Memory B cell (primary cell): ENCODE results near the gene LNPEP.
A peak's percentile ranks its signal among the peaks of the same experiment; 100 is the strongest.

Source experiments
- ATAC-seq: fragments of 150-1000 bp; cut with Tn5 transposase; 2 replicates; pipeline ENCODE4 v1.10.0; 2021; ENCODE audit warnings: low read depth, mild to moderate bottlenecking, moderate library complexity
- DNase-seq, 2 donors: peaks; one replicate each; pipeline ENCODE4 v3.0.0; 2022; ENCODE audit warnings: low spot score in 2 of 2
- H3K27ac Mint-ChIP-seq: one replicate; pipeline ENCODE4 v1.8.0; 2022; ENCODE audit warnings: mild to moderate bottlenecking, moderate library complexity, mixed read lengths
- H3K27me3 Mint-ChIP-seq: one replicate; pipeline ENCODE4 v1.8.0; 2022; ENCODE audit warnings: mixed read lengths
- H3K36me3 Mint-ChIP-seq: one replicate; pipeline ENCODE4 v1.8.0; 2022; ENCODE audit warnings: mild to moderate bottlenecking, mixed read lengths
- H3K4me1 Mint-ChIP-seq: one replicate; pipeline ENCODE4 v1.8.0; 2022; ENCODE audit warnings: mixed read lengths
- H3K4me3 Mint-ChIP-seq: one replicate; pipeline ENCODE4 v1.8.0; 2022; ENCODE audit warnings: mild to moderate bottlenecking, moderate library complexity, mixed read lengths
- H3K9me3 Mint-ChIP-seq: one replicate; pipeline ENCODE4 v1.8.0; 2022; ENCODE audit warnings: mixed read lengths

LNPEP gene

DNA sequence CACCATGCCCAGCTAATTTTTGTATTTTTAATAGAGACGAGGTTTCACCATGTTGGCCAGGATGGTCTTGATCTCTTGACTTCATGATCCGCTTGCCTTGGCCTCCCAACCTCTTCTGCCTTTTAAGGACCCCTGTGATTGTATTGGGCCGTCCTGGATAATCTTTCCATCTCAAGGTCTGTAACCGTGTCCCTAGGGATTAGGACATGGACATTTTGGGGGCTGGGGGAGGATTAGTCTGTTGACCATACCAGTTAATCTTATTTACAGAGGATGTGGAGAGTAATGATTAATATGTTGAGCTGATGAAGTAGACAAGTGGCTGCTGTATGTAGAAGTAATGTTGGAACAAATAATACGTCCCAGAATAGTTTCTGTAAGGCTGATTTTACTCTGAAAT is 23.1 kb downstream of the LNPEP start:
- H3K36me3 Mint-ChIP-seq = peaks cover 10% of the 10 kb centered on the region
- peak overlapping the region; percentile 68 for H3K4me3 Mint-ChIP-seq
- peaks cover 3% of the 10 kb centered on the region for H3K9me3 Mint-ChIP-seq
- H3K27ac Mint-ChIP-seq = peak overlapping the region; percentile 96
- no peaks in the 10 kb centered on the region for H3K27me3 Mint-ChIP-seq
- DNase-seq = no peak
- H3K4me1 Mint-ChIP-seq = peaks cover 45% of the 10 kb centered on the region
- ATAC-seq = no peak

GRCh38 chr5:96961053-96961452 is 25.2 kb downstream of the LNPEP start:
- DNase-seq = peak in 1 of 2 donors; percentile 26
- H3K36me3 Mint-ChIP-seq = peaks cover 10% of the 10 kb centered on the region
- ATAC-seq = peak; percentile 71
- no peak overlapping the region for H3K27ac Mint-ChIP-seq
- peaks cover 3% of the 10 kb centered on the region for H3K9me3 Mint-ChIP-seq
- peaks cover 48% of the 10 kb centered on the region for H3K4me1 Mint-ChIP-seq
- H3K4me3 Mint-ChIP-seq = peak overlapping the region; percentile 27
- no peaks in the 10 kb centered on the region for H3K27me3 Mint-ChIP-seq

DNA sequence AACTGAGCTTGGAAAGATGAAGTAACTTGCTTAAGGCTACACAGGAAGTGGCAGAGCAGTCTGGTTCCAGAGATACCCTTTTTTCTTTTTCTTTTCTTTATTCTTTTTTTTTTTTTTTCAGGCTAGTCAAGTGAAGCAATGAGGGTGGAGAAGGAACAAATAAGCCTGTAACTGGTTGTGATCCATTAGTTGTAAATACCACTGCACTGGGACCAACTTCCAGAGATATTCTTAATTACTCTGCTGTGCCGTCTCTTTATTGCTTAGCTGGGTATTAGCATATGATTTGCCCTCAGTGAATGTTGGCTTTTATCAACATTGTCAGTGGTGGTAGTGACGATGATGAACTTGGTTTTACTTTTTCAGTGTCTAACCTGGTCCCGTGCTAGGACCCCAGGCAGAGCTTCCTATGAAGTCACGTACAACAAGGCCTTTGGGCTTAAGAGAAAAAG is 26.7 kb downstream of the LNPEP start:
- peak overlapping the region; percentile 90 for H3K27ac Mint-ChIP-seq
- peaks cover 39% of the 10 kb centered on the region for H3K4me1 Mint-ChIP-seq
- H3K9me3 Mint-ChIP-seq = no peaks in the 10 kb centered on the region
- DNase-seq = no peak
- H3K4me3 Mint-ChIP-seq = peak overlapping the region; percentile 44
- H3K27me3 Mint-ChIP-seq = no peaks in the 10 kb centered on the region
- peaks cover 8% of the 10 kb centered on the region for H3K36me3 Mint-ChIP-seq
- ATAC-seq = no peak

DNA sequence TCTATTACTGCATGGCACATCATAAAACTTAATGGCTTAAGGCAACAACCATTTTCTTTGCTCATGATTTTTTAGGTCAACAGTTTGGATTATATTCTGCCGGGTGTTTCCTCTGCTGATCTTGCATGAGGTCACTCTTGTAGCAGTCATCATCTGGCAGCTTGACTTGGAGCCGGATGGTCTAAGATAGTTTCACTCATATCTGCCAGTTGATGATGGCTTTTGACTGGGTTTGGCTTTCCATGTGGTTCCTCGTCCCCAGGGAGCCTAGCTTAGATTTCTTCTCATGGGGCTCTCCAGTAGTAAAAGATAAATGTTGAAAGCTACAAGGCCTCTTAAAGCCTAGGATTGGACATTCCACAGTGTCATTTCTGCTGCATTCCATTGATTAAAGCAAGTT is 27.4 kb downstream of the LNPEP start:
- H3K27me3 Mint-ChIP-seq = no peaks in the 10 kb centered on the region
- ATAC-seq = peak; percentile 53
- H3K4me3 Mint-ChIP-seq = no peak overlapping the region
- H3K27ac Mint-ChIP-seq = peak overlapping the region; percentile 90
- no peak for DNase-seq
- H3K4me1 Mint-ChIP-seq = peaks cover 36% of the 10 kb centered on the region
- H3K36me3 Mint-ChIP-seq = peaks cover 11% of the 10 kb centered on the region
- no peaks in the 10 kb centered on the region for H3K9me3 Mint-ChIP-seq

DNA sequence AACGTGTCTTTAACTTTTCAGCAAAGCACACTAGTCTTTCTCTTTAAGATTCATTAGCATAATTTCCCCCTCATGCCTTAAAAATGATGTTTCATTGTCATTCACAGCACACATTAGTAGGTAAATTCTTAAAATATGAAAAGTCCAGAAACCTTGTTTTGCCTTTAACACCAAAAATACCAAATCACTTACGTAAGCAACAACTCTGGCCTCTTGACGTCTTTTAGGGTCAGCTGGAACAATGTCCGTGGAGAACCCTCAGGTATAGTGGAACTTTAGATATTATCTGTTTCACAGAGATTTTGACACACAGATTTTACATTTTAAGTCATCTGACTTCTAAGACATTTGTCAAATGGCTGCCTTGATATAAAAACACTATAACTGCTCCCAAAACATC is 30.9 kb downstream of the LNPEP start:
- Mint-ChIP-seq H3K4me1 (peaks cover 49% of the 10 kb centered on the region), H3K36me3 (peaks cover 8% of the 10 kb centered on the region), H3K4me3 (no peak overlapping the region), H3K27ac (no peak overlapping the region), H3K9me3 (no peaks in the 10 kb centered on the region), H3K27me3 (no peaks in the 10 kb centered on the region)
- DNase-seq = no peak
- ATAC-seq = no peak

DNA sequence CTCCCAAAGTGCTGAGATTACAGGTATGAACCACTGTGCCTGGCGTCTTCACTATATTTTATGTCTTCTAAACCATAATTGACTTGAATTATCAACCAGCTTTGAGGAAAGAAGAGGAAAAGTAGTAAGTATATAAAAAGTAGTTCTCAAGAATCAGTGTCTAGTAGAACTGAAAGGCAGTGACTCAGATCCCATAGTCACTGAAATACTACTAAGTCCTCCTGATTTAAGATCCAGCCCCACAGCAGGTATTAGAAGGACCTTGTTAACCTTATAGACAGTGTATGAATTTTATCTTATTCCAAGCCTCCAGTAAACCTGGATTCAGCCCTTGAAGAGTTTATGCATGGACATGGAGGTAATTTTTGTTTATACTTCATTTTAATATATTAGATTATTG is 31.5 kb downstream of the LNPEP start:
- Mint-ChIP-seq H3K4me1 (peaks cover 53% of the 10 kb centered on the region), H3K36me3 (peaks cover 8% of the 10 kb centered on the region), H3K27me3 (no peaks in the 10 kb centered on the region), H3K9me3 (no peaks in the 10 kb centered on the region), H3K4me3 (no peak overlapping the region), H3K27ac (no peak overlapping the region)
- ATAC-seq (no peak), DNase-seq (no peak)

GRCh38 chr5:96968074-96968473 is 32.2 kb downstream of the LNPEP start:
- DNase-seq = no peak
- Mint-ChIP-seq H3K9me3 (no peaks in the 10 kb centered on the region), H3K4me1 (peaks cover 55% of the 10 kb centered on the region), H3K36me3 (peaks cover 8% of the 10 kb centered on the region), H3K4me3 (no peak overlapping the region), H3K27ac (no peak overlapping the region), H3K27me3 (no peaks in the 10 kb centered on the region)
- no peak for ATAC-seq

- Mint-ChIP-seq H3K36me3 (peaks cover 8% of the 10 kb centered on the region), H3K27me3 (no peaks in the 10 kb centered on the region), H3K4me3 (no peak overlapping the region), H3K4me1 (peaks cover 51% of the 10 kb centered on the region), H3K9me3 (no peaks in the 10 kb centered on the region), H3K27ac (no peak overlapping the region)
- ATAC-seq = no peak
- DNase-seq = no peak
These were observed 32.7 kb downstream of the LNPEP start for GRCh38 chr5:96968614-96969013.

DNA sequence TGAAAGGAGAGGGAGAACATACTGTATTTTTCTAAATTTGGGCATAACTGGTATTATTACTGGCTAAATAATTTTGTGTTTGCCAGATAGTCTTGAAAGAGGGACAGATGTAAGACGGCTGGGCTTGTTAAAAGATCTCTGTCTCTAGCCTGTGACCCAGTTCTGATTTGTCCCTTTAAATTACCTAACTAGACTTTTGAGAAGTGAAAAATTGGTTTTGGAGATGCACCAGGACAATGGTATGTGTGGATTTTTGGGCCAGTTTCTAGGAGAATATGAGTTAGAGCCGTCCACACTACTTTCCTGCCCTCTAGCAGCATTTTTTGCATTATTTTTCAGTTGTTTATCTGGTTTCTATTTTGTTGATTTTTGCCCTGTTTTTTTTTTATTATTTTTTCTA is 33.5 kb downstream of the LNPEP start:
- H3K27me3 Mint-ChIP-seq = no peaks in the 10 kb centered on the region
- H3K4me3 Mint-ChIP-seq = no peak overlapping the region
- H3K27ac Mint-ChIP-seq = no peak overlapping the region
- DNase-seq (no peak), ATAC-seq (no peak)
- H3K9me3 Mint-ChIP-seq = no peaks in the 10 kb centered on the region
- H3K4me1 Mint-ChIP-seq = peaks cover 55% of the 10 kb centered on the region
- peaks cover 8% of the 10 kb centered on the region for H3K36me3 Mint-ChIP-seq

DNA sequence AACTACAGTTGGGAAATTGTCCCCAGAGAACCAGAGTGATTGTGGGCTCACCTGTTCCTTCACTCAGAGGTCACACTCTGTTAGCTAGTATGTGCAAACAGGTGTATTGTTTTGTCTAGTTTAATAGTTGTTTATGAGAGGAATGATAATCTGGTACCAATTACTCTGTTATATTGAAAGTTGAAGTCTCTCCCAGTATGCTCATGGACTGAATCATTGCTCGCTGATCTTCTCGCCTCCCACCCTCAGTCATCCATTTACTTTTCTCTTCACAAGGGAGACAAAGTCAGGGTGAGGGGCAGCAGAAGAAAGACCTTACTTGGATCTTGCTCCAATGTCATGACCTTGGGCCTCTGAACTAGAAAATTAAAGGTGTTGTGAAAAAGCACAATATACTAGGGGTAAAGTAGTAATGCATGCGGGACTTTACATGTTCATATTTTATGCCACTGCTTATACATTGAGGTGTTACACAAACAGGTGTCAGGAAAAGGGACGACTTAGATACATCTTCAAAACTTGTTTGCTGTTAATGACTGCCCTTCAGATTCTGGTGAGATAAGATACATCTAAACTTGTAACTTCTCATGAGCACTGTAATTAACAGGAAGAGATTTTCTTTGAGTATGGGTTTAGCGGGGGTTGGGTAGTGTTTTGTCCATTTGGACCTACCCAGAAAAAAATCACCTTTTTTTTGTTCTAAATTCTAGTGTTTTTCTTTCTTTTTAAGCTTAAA is 36.9 kb downstream of the LNPEP start:
- no peaks in the 10 kb centered on the region for H3K9me3 Mint-ChIP-seq
- peaks cover 7% of the 10 kb centered on the region for H3K36me3 Mint-ChIP-seq
- no peak for DNase-seq
- H3K4me3 Mint-ChIP-seq = peak overlapping the region; percentile 21
- H3K27ac Mint-ChIP-seq = peak overlapping the region; percentile 37
- H3K4me1 Mint-ChIP-seq = peaks cover 62% of the 10 kb centered on the region
- ATAC-seq = no peak
- no peaks in the 10 kb centered on the region for H3K27me3 Mint-ChIP-seq

GRCh38 chr5:96973532-96974401 is 37.9 kb downstream of the LNPEP start:
- peak; percentile 47 for ATAC-seq
- peak overlapping the region; percentile 8 for H3K4me3 Mint-ChIP-seq
- H3K36me3 Mint-ChIP-seq = peaks cover 5% of the 10 kb centered on the region
- H3K27me3 Mint-ChIP-seq = no peaks in the 10 kb centered on the region
- H3K9me3 Mint-ChIP-seq = no peaks in the 10 kb centered on the region
- H3K27ac Mint-ChIP-seq = peak overlapping the region; percentile 39
- peaks cover 55% of the 10 kb centered on the region for H3K4me1 Mint-ChIP-seq
- no peak for DNase-seq

DNA sequence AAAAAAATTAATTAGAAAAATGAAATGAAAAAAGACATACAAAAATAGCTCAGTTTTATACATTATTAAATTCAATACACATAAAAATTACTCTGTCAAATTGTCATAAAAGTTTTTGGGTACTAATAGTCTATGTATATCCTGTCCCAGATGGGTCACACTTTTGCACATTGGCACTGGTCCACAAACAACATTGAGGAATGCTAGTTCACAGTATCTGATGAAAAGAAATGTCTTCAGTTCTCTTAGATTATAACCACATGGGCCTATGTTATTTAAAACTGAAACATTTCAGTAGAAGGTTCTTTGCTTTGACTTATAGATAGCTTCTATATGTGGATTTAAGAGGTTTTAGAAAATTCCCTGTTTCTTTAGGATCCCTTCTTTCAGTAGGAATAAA is 39.8 kb downstream of the LNPEP start:
- Mint-ChIP-seq H3K27ac (peak overlapping the region; percentile 39), H3K27me3 (no peaks in the 10 kb centered on the region), H3K9me3 (no peaks in the 10 kb centered on the region), H3K4me3 (no peak overlapping the region), H3K4me1 (peaks cover 49% of the 10 kb centered on the region), H3K36me3 (peaks cover 16% of the 10 kb centered on the region)
- ATAC-seq = no peak
- no peak for DNase-seq

- no peak for DNase-seq
- H3K27ac Mint-ChIP-seq = peak overlapping the region; percentile 67
- H3K4me3 Mint-ChIP-seq = no peak overlapping the region
- H3K27me3 Mint-ChIP-seq = no peaks in the 10 kb centered on the region
- H3K4me1 Mint-ChIP-seq = peaks cover 42% of the 10 kb centered on the region
- no peak for ATAC-seq
- H3K36me3 Mint-ChIP-seq = peaks cover 18% of the 10 kb centered on the region
- H3K9me3 Mint-ChIP-seq = no peaks in the 10 kb centered on the region
These were observed 41.3 kb downstream of the LNPEP start for GRCh38 chr5:96977228-96977627.

- ATAC-seq (no peak), DNase-seq (no peak)
- H3K27me3 Mint-ChIP-seq = no peaks in the 10 kb centered on the region
- H3K4me1 Mint-ChIP-seq = peaks cover 34% of the 10 kb centered on the region
- peak overlapping the region; percentile 49 for H3K27ac Mint-ChIP-seq
- no peaks in the 10 kb centered on the region for H3K9me3 Mint-ChIP-seq
- H3K36me3 Mint-ChIP-seq = peaks cover 18% of the 10 kb centered on the region
- no peak overlapping the region for H3K4me3 Mint-ChIP-seq
These were observed 43.1 kb downstream of the LNPEP start for GRCh38 chr5:96978812-96979449.
